T-helper 2 cell treated with Interferon-gamma antibody and Interleukin-4, amounts not matched to agents 5 μg/mL and 100 μg/mL, for 36 hours (primary cell): ENCODE measurements around the gene SIAE.

Experiments used
- DNase-seq: peaks from one replicate; pipeline ENCODE4 v3.0.0; 2021; ENCODE audit warnings: low spot score
- H3K27ac Mint-ChIP-seq: one replicate; pipeline ENCODE4 v1.8.0; 2021; ENCODE audit warnings: mild to moderate bottlenecking, mixed read lengths
- H3K27me3 Mint-ChIP-seq: one replicate; pipeline ENCODE4 v1.8.0; 2021; ENCODE audit warnings: low read depth, mixed read lengths
- H3K36me3 Mint-ChIP-seq: one replicate; pipeline ENCODE4 v1.8.0; 2021; ENCODE audit warnings: low read depth, mixed read lengths
- H3K4me1 Mint-ChIP-seq: one replicate; pipeline ENCODE4 v1.8.0; 2021; ENCODE audit warnings: low read depth, mixed read lengths
- H3K4me3 Mint-ChIP-seq: one replicate; pipeline ENCODE4 v1.8.0; 2022; ENCODE audit warnings: mild to moderate bottlenecking, moderate library complexity, mixed read lengths
- H3K9me3 Mint-ChIP-seq: one replicate; pipeline ENCODE4 v1.8.0; 2021; ENCODE audit warnings: mixed read lengths

Gene SIAE

DNA sequence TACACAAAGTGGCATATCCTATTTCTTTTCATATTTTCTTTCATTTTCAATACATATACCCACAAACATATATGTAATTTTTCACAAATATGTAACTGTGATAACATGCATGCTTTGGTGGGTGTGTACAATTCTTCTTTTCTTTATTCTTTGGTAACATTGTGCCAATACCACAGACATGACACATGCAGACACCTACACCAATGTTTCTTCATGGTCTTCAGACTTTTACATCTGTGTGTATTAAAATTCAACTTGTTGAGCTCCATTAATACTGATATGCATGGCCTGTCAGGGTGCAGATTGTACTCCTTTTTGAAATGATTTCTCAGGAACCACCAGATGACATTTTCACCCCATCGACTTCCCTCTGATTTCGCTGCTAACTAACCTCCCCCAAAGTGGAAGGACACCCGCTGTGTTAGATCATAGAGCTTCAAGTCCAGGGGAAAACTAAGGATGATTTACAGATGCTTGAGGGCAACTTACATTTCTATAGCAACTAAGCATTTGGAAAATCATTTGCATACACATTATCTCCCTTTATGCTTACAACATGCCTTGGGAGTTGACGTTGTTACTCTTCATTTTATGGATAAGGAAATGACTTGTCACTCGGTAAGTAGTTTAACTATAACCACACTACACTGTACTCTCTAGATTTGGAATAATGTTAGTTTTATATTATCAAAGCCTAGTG, 72.8 kb downstream of the SIAE start:
- Mint-ChIP-seq H3K4me1 (peaks cover 1% of the 10 kb centered on the region), H3K36me3 (no peaks in the 10 kb centered on the region), H3K9me3 (no peaks in the 10 kb centered on the region), H3K27ac (no peak overlapping the region), H3K27me3 (peaks cover 19% of the 10 kb centered on the region), H3K4me3 (no peak overlapping the region)
- no peak for DNase-seq

DNA sequence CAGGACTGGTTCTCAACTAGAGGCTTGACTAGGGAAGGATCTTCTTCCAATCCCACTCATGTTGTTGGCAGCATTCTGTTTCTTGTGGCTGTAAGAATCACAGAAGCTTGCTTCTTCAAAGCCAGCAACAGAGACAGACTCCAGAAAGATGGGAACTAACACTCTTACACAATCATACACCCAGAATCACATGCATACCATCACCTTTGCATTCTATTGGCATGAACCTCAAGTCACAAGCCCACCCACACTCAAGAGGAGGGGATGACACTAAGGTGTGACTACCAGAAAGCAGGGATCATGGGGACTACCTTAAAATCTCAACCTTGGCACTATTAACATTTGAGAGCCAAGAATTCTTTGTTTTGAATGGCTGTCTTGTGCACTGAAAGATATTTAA, 75.9 kb downstream of the SIAE start:
- H3K27me3 Mint-ChIP-seq = peaks cover 29% of the 10 kb centered on the region
- no peak overlapping the region for H3K4me3 Mint-ChIP-seq
- H3K9me3 Mint-ChIP-seq = no peaks in the 10 kb centered on the region
- no peaks in the 10 kb centered on the region for H3K4me1 Mint-ChIP-seq
- no peak overlapping the region for H3K27ac Mint-ChIP-seq
- H3K36me3 Mint-ChIP-seq = no peaks in the 10 kb centered on the region
- no peak for DNase-seq

DNA sequence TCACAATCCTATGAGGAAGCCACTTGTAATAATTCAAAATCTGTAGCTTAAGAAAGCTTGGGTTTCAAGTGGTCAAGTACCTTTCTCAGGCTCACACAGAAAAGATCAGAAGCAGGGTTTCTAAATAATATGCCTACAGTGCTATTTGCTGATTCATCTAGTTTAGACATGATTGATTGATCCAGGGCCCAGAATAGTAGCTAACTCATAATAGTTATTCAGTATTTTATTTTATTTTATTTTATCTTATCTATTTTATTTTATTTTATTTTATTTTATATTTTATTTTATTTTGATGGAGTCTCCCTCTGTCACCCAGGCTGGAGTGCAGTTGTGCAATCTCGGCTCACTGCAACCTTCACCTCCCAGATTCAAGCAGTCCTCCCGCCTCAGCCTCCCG, 78.2 kb downstream of the SIAE start:
- Mint-ChIP-seq H3K27ac (no peak overlapping the region), H3K4me1 (no peaks in the 10 kb centered on the region), H3K9me3 (no peaks in the 10 kb centered on the region), H3K36me3 (no peaks in the 10 kb centered on the region), H3K4me3 (no peak overlapping the region), H3K27me3 (peaks cover 27% of the 10 kb centered on the region)
- DNase-seq = no peak

DNA sequence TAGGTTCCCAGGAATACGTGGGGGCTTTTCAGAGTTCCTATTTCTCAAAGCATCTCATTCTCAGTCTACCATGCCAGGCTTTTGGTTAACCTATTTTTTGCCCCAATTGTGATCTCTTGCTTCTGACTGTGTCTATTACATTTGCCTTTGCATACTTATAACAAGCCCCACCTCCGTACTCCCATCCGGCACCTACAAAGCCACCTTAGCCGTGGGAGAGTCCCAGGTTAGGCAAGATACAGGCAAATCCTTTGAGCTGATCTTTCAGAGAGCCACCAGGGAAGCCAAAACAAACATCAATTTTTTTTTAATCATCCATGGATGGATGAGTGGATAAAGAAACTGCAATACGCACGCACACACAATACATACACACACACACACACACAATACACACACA, 80.9 kb downstream of the SIAE start:
- no peak overlapping the region for H3K27ac Mint-ChIP-seq
- H3K9me3 Mint-ChIP-seq = no peaks in the 10 kb centered on the region
- no peak for DNase-seq
- no peaks in the 10 kb centered on the region for H3K36me3 Mint-ChIP-seq
- no peaks in the 10 kb centered on the region for H3K4me1 Mint-ChIP-seq
- peaks cover 28% of the 10 kb centered on the region for H3K27me3 Mint-ChIP-seq
- no peak overlapping the region for H3K4me3 Mint-ChIP-seq

DNA sequence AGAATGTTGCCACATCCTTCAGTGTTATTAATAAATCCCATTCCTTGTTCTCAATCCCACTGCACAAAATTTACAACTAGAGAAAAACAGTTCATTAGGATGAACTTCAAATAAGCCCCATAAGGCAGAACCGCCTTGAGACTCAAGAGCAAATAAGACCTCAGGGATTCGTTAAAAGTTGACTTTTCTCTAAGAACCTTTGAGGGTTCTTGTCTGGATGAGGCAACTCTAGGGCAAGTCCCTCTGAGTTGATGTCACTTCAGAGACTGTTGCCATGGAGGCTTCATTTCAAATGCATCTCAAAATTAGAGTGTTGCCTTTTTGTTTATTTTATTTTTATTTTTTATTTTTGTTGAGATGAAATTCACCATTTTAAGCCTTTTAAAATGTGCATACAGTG, 82.1 kb downstream of the SIAE start:
- no peak overlapping the region for H3K27ac Mint-ChIP-seq
- H3K9me3 Mint-ChIP-seq = no peaks in the 10 kb centered on the region
- no peak overlapping the region for H3K4me3 Mint-ChIP-seq
- no peak for DNase-seq
- no peaks in the 10 kb centered on the region for H3K4me1 Mint-ChIP-seq
- H3K36me3 Mint-ChIP-seq = no peaks in the 10 kb centered on the region
- H3K27me3 Mint-ChIP-seq = peaks cover 24% of the 10 kb centered on the region

DNA sequence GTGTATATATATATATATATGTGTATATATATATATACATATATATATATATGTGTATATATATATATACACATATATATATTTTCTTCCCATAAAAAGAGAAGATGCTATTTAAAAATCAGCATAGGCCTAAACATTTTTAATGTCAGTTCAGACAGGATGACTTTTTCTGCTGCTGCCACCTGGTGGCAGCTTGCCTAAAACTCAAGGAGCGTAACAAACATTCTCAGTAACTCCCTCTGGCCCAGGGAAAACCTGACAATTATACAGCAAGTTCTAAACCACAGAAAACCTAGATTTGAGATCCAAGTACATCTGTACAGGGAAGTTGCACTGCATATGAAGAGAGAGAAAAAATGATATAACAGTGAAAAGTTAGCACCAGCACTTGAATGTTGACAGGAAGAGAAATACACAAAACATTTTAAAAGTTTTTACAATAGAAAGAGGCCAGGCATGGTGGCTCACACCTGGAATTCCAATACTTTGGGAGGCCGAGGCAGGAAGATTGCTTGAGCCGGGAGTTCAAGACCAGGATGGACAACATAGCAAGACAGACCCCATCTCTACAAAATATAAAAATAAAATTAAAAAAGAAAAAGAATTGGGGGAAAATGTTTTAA, 87.2 kb downstream of the SIAE start:
- Mint-ChIP-seq H3K27me3 (peaks cover 15% of the 10 kb centered on the region), H3K9me3 (no peaks in the 10 kb centered on the region), H3K27ac (no peak overlapping the region), H3K4me1 (no peaks in the 10 kb centered on the region), H3K4me3 (no peak overlapping the region), H3K36me3 (no peaks in the 10 kb centered on the region)
- peak; percentile 18 for DNase-seq

DNA sequence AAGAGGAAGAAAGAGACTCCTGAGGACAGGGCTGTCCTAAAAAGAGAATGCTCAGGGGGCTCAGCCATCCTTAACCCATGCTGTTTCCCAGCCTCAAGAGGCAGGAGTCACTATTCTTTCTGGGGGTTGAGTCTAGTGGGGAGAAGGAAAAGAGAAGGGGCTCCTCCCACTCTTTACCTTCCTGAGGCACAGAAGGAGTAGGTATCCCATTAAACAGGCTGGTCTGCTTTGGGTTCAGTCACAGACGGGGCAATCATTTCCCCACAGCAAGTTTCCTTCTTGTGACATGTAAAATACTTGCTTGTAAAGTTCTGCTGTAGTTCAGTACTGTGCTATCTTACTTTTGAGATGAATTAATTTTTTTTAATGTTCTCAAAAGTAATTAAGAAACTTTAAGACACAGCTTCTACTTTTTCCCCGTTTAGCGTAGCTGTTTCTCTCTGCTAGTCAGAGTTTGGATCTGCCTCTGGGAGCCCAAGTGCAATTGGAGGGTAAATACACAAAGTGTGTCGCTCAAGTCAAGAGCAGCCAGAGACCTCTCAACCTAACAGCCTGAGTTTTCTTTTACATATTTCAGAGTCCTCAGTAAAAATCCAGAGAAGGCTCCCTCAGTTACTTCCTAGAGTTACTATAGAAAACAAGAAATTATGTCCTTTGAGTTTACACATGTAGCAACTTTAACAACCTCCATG, 88.7 kb downstream of the SIAE start:
- H3K27me3 Mint-ChIP-seq = peaks cover 11% of the 10 kb centered on the region
- no peaks in the 10 kb centered on the region for H3K4me1 Mint-ChIP-seq
- no peaks in the 10 kb centered on the region for H3K36me3 Mint-ChIP-seq
- no peak for DNase-seq
- no peaks in the 10 kb centered on the region for H3K9me3 Mint-ChIP-seq
- no peak overlapping the region for H3K4me3 Mint-ChIP-seq
- no peak overlapping the region for H3K27ac Mint-ChIP-seq

DNA sequence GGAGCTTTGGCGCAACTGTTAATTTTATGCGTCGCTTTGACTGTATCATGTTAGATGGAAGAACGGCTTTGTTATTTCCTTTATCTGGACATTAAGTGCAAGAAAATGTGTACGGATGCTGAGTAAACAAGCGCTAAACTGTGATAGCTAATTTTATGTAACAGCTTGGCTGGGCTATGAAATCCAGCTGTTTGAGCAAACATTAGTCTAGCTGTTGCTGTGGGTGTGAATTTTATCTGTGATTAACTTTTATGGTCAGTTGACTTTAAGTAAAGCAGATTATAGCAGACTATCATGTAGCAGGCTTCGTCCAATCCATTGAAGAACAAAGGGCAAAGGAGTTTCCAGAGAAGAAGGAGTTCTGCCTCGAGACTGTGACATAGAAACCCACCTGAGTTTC, 89.8 kb downstream of the SIAE start:
- Mint-ChIP-seq H3K27me3 (peaks cover 9% of the 10 kb centered on the region), H3K27ac (no peak overlapping the region), H3K36me3 (no peaks in the 10 kb centered on the region), H3K4me3 (no peak overlapping the region), H3K9me3 (no peaks in the 10 kb centered on the region), H3K4me1 (no peaks in the 10 kb centered on the region)
- DNase-seq = no peak
